HL-60/S4 treated with retinoic acid at 250 ng/mL for 4 days and 3 days (cell line): ENCODE measurements around the gene DNAJB12.

Source experiments
- in situ Hi-C: fragments of 300-500 bp; cut with MboI; formaldehyde crosslinking; loops from 2 replicates; pipeline ENCODE4 v1.7.0; 2022; ENCODE audit warnings: low sequenced_read_pairs

The DNAJB12 gene

DNA sequence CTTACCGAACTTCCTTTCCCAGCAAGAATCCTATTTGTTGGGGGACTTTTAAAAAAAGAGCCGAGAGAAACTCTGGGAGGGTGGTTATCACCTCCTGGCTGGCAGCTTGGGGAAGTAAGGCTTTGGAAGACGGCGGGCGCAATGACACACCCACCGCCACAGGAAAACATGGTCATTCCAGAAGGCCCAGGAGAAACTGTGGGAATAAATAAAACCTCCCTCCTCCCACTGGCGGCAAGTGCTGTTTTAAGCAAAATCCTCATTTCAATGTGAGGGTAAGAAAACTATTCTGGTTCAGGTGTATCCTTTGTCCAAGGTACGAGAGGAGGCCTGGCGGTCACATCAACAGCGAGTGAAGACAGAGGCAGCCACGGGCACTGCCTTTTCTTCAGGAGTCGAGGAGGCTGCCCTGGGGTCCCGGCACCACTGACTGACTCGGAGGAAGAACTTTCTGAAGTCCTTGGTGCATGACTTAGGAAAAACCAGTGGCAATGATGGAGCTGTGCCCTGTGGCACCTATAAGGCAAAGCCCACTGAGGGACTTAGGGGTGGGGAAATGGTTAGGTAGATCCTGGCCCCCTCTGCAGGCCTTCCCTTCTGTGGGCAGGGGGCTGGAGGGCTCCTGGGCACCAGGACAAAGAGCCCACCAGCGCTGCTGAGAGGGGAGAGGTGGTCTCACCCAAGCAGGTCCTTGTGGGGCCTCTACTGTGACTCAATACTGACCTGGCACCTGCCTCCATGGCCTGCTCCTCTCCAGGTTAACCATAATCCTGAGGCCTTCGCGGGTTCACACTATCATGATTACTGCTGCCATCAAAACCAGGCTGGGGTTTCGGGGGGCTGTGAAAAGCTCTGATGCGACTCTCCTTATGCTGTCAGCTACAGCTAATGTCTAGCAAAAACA, 21.4 kb downstream of the DNAJB12 start:
- in situ Hi-C loops, result loop anchor here (25.0 kb wide), 1 partner anchor 421 kb away; no protein-coding TSS in a partner anchor

DNA sequence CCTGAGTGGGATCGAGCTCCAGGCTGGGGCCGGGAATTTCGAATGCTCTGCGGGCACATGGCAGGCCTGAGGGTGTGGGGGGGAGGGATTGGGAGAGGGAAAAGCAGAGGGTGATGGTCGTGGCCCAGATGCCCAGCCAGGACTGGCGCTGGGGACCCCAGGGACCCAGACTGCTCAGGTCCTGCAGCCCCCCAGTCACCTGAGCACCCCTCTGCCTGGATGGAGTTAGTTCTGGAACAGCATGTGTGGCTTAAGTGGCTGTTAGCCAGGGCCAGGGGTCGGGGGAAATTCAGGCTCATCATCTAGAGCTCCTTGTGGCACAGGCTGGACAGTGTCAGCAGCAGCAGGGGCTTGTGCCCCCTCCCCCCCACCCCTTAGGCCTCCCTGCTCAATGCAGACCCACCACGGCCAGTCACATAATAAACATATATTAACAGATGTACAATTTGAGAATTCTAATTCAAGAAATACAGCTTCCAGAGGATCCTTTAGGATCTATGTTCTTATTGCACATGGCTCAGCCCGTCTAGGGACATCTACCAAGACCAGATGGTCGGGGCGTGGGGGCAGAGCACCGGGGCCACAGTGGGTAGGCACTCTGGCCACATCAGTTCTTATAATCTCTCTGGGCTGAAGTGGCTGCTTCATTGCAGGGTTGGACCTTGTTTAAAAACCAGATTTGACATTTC, 22.2 kb downstream of the DNAJB12 start:
- in situ Hi-C loops, result loop anchor here (25.0 kb wide), 1 partner anchor 420 kb away; no protein-coding TSS in a partner anchor

DNA sequence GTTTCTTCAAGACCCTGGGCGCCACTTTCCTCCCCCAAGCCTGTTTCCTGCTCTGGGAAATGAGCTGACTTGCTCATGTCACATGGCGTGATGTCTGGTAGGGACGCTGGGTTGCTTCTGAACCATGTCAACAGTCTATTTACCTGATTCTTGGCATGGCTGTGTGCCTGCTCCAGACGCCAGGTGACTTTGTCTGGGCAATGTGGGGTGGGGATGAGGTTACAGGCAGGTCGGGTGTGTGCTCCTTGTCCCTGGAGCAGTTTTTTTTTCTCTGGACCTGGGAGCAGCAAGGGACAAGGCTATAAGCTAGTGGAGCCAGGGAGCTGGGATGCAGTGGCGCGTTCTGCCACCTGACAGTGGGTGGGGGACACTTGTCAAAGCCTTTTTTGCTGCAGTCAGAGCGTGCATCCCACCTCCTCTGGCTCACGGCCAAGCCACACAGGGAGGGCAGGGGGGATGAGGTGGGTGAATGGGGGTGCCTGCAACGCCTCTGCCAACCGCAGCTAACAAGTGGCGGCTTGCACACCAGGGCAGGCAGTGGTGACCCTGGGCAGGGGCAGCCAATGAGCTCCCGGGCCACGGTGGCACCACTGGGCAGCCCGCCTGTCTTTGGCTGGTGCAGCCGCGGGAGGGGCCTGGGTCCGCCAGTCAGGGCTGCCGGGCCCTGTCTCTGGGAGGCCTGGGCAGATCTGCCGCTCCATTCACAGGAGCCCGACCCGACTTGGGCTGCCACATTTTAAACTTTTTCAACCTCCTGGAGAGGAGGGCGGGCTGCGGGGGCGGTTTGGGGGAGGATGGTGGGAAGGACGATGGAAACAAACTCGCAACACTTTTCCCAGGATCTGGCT, 22.9 kb downstream of the DNAJB12 start:
- in situ Hi-C loops, result loop anchor here (25.0 kb wide), 1 partner anchor 419 kb away; no protein-coding TSS in a partner anchor

DNA sequence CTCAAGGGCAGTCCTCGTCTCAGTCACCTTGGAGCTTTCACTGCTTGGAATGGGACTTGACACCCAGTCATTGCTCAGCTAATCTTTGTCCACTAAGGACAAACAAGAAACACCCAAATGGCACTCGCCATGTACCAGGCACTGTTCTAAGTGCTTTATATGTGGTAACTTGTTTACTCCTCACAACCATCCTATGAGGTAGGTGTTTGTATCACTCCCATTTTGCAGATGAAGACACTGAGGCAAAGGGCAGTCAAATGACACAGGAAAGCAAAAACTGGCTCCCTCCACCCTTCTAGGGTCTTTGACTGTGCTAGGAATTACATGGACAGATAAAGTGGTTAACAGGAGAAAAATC, 24.7 kb downstream of the DNAJB12 start:
- in situ Hi-C loops, result loop anchor here (25.0 kb wide), 1 partner anchor 418 kb away; no protein-coding TSS in a partner anchor

DNA sequence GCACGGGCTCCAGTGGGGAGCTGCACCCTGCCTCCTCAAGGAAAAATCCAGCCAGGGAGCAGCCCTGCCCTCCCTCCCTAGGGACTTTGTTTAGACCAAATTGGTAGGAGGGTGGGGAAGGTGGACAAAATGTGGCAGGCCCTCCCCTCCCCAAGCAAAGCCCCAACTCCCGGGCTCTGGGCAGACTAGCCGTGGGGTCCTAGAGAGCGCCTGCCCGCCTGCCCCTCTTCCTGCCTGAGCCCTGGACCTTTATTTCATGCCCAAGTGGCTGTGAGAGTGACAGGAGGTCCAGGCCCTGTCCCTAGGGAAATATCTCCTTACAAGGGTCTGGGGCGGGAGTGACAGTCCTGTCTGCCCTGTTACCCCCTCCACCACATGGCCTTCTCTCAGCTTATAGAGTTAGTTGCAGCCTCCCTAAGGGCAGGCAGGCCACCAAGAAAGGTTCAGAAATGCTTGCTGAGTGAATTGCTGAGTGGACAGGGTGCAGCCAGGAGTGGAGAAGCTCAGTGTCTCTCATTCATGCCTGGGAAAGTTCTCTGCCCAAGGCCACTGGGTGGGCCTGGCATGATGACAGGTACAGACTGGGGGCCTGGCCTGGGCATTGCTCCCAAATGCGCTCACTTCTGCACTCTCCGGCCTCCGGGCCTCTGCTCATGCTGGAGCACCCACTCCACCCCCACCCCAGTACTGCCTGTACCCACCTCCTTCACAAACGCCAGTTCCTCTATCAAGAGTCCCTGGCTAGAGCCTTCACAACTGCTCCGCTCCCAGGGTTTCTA, 25.2 kb downstream of the DNAJB12 start:
- in situ Hi-C loops, result loop anchor here (25.0 kb wide), 1 partner anchor 417 kb away; no protein-coding TSS in a partner anchor

DNA sequence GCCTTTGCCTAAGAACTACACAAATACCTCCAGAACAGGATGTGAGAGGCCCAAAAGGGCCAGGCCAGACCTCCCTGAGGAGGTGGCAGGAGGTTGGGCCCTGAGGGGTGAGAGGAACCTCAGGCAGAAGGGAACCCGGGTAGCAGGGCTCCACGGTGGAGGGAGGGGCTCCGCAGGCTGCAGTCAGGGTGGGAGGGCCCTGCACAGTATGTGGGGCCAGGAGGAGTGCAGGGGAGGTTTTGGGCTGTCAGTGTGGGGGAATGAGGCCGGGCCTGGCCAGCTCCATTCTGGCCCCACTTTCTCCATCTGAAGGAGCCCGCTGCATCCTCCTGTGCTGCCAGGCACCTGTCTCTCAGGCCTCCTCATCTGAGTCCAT, 25.9 kb downstream of the DNAJB12 start:
- in situ Hi-C loops, result loop anchor here (25.0 kb wide), 1 partner anchor 417 kb away; no protein-coding TSS in a partner anchor

DNA sequence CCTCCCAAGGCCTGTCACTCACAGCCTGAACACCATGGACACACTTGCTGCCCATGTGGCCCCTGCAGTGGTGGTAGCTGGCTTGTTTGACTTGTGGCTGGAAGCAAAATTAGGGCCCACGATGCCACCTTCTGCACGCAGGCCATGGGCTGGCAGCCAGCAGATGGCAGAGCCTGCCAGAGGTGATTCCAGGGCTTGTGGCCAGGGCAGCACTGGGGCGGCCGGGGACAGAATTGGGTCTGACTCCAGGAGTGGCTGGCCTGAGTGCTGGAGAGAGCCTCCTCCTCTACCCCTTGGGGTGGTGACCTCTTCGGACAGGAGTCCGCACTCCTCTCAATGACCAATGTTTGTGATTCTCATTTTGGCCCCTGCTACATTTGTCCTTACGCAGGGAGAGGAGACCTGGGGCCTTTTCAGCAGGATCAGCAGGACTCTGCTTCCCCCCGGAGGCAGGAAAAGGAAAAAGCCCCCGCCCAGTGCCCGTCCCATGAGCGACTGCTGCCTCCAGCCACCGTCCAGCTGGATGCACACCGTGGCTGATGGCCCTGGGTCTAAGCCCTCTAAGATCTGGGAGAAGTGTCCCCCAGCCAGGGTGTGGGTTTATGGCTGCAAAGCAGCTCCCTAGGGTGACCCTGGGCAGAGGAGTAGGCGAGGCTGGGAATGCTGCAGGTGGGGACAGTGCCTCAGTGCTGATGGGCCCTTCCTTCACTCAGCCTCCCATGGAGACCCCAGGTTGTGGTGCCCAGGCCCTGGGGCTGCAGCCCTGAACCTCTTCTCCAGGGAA, 26.5 kb downstream of the DNAJB12 start:
- in situ Hi-C loops, result loop anchor here (25.0 kb wide), 1 partner anchor 416 kb away; no protein-coding TSS in a partner anchor

DNA sequence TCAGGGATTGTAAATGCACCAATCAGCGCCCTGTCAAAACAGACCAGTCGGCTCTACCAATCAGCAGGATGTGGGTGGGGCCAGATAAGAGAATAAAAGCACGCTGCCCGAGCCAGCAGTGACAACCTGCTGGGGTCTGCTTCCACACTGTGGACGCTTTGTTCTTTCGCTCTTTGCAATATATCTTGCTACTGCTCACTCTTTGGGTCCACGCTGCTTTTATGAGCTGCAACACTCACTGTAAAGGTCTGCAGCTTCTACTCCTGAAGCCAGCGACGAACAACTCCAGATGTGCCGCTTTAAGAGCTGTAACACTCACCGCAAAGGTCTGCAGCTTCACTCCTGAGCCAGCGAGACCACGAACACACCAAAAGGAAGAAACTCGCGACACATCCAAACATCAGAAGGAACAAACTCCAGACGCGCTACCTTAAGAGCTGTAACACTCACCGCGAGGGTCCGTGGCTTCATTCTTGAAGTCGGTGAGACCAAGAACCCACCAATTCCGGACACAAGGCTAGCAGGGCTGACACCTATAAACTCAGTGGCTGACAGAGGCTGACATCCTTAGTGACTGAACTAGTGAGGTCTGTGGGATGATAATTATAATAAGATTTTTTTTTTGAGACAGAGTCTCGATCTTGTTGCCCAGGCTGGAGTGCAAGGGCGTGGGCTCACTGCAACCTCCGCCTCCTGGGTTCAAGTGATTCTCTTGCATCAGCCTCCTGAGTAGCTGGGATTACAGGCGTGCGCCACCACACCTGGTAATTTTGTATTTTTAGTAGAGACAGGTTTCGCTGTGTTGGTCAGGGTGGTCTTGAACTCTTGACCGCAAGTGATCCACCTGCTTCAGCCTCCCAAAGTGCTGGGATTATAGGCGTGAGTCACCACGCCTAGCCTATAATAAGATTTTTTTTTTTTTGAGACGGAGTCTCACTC, 27.8 kb downstream of the DNAJB12 start:
- in situ Hi-C loops, result loop anchor here (25.0 kb wide), 1 partner anchor 415 kb away; no protein-coding TSS in a partner anchor

DNA sequence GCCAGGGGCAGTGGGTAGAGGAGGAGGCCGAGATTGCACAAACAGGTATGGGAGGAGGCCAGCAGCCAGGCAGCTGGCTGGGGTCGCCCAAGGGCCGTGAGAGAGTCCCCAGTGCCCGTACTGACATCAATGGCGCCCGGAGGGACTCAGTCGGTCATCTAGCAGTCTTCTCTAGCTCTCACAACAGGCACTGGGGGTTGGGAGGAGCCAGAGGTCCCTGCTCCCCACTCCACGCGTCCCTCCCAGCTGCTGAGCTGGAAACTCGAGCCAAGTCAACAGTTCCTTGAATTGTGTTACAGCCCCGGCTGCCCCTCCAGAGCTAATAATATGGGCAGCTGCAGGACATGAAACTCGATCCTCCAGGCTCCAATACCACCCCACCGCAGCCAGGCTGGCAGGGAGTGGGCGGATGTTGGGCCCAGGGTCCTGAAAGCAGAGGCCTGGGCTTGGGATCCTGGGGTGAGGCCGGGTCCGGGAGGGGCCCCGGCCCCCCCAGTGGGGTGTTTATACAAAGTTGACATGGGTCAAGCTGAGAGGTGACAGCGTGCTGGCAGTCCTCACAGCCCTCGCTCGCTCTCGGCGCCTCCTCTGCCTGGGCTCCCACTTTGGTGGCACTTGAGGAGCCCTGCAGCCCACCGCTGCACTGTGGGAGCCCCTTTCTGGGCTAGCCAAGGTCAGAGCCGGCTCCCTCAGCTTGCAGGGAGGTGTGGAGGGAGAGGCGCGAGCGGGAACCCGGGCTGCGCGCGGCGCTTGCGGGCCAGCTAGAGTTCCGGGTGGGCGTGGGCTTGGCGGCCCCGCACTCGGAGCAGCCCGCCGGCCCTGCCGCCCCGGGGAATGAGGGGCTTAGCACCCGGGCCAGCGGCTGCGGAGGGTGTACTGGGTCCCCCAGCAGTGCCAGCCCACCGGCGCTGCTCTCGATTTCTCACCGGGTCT, 29.2 kb downstream of the DNAJB12 start:
- in situ Hi-C loops, result loop anchor here (25.0 kb wide), 1 partner anchor 413 kb away; no protein-coding TSS in a partner anchor

DNA sequence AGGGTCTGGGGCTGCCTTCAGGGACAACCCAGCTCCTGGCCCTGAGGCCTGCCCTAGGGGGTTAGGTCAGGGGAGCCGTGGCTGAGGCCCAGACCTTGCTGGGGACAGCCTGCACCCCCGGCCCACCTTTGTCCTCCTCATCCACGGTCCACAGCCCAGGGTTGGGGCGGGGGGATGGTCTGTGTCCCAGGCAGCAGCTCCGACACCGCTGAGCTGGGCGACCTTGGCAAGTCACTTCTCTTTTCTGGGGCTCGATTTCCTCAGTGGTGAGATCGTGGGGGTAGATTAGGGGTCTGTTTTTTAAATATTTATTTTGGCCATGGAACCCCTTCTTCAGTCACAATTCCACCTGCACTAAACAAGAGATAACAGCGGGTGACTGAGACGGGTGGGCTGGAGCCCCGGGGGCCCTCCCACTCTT, 30.9 kb downstream of the DNAJB12 start:
- in situ Hi-C loops, result no loop called here

DNA sequence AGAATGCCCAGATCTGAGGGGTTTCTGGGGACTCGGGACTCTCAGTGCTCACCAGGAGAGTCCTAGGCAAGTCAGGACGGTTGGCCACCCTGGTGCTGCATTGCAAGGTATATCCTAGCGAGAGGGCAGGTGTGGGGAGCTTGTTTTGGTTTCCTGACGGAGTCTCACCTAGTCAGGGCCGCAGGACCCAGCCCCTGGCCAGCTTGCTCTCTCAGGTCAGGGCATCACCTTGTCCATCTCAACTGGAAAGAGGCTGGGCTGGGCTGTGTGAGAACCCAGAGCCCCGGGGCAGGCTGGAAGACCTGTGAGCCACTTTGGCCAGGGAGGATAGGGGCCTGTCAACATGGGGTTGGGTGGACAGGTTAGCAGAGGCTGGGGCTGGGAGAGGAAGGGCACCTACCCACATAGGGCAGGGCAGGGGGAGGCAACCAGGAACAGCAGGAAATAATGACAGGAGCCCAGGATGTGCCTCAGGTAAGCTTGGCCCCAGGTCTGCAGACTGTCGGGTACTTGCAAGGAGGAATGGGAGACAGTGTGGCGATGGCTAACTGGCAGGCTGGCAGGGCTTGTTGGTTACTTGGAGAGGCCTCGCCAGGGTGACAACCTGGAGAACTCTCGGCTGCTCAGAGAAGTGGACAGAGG, 31.5 kb downstream of the DNAJB12 start:
- in situ Hi-C loops, result no loop called here

DNA sequence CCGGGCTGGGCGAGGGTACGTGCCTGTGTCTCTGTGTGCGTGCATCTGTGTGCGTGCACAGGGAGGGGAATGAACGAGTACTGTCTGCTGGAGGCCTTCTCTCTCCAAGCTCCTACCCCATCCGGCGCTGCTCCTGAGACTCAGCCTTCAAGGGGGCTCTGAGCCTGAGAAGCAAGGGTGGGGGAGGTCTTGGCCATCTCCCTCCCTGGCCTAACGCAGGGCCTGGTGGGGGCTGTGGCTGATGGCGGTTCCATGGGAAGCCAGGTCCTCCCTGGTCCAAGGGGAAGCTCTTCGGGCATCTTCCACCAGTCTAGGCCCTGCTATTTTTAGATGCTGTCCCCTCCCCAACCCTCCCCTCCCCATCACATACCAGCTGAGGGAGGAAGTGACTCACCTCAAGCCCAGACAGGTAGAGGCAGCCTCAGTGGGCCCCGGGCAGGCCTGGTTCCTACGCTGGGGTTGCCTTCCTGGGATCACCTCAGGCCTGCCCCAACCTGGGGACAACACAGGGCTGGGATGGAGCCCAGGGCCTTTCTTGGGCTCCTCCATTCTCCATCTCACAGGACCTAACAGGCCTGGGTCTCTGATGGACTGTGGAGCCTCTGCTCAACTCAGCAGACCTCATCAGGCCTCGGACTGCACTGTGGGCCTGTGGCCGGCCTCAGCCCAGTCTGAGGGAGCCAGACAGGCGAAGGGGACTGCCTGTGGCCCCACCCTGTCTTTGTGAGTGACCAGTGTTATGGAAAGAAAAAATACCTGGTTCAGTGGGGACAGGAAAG, 32.2 kb downstream of the DNAJB12 start:
- in situ Hi-C loops, result no loop called here

DNA sequence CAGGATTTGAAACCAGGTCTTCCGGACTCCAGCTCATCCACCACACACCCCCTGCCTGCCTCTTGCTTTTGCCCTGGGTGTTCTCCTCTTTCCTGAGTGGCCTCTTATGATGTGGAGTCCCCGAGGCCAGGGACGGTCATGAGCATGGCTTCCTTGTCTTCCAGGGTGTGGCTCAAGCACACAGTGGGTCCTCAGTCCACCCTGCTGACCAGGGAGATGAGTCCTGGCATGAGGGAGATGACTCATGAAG, 32.8 kb downstream of the DNAJB12 start:
- in situ Hi-C loops, result no loop called here

DNA sequence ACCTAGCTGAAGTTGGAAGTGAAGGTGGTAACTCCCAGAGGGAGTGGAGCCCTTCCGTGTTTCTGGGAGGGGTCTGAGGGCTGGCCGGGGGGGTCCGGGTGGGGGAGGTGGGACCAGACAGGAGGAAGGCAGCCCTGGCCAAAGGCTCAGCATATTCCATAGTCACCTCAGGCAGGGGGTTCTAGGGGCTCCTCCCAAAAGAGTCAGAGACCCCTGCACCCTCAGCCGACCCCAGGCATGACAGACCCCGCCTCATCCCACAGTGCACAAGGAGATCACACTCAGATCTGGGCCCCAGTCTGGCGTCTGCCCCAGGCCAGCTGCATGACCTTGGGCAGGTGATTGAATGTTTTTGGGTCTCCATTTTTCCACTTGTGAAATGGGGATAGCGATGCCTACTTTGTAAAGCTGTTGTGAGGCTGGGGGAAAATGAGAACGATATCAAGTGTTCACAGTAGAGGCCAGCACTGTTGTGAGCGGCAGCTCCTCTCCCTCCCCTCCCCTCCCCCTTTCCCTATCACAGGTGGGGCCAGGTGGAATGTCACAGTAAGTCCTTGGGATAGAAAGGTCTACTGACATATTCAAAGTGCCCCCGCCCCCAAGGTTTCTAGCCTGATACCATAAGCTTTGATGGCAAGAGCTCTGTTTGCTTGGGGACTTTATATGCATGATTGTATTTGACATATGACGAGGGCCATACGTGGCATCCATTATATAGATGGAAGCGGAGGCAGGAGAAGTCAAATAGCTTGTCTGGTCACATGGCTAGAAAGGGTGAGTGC, 33.3 kb downstream of the DNAJB12 start:
- in situ Hi-C loops, result no loop called here

DNA sequence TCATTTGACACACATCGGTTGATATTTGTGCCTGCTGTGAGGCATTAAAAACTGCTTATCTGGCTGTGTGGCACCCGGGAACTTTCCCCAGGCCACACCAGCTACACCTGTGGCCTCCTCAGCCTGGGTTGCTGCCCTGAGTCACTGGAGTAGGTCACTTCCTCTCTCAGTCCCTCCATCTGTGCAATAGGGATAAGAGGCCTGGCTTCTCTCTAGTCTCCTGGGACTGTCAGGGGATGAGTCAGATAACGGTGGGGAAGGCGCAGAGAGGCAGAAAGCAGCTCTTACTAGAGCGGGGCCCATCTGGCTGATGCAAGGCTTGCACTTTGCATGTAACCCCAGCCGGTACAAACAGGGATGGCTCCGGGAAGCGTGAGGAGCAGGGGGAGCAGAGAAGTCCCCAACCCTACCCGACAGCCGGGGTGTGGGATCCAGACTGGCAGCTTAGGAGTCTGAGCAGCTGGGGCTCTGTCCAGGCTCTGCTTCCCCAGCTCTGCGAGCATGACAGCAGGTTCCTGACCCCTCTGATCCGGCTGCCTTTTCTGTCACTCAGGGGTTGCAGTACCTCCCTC, 34.0 kb downstream of the DNAJB12 start:
- in situ Hi-C loops, result no loop called here
